ENCODE results near the gene SPEN.

SPEN gene

GRCh38 chr1:15948091-15948591, 100.6 kb downstream of the SPEN start:
- no peak for DNase-seq (ENCODE audit: low read depth)
- no peak overlapping the region for H3K4me3 ChIP-seq (ENCODE audit: control insufficient read depth, low read depth, low read length)
- TF ChIP-seq CTCF (conservative IDR thresholded peaks at IDR 0.05; ENCODE audit: control insufficient read depth, insufficient read depth, low read depth, low read length) = no peak

DNA sequence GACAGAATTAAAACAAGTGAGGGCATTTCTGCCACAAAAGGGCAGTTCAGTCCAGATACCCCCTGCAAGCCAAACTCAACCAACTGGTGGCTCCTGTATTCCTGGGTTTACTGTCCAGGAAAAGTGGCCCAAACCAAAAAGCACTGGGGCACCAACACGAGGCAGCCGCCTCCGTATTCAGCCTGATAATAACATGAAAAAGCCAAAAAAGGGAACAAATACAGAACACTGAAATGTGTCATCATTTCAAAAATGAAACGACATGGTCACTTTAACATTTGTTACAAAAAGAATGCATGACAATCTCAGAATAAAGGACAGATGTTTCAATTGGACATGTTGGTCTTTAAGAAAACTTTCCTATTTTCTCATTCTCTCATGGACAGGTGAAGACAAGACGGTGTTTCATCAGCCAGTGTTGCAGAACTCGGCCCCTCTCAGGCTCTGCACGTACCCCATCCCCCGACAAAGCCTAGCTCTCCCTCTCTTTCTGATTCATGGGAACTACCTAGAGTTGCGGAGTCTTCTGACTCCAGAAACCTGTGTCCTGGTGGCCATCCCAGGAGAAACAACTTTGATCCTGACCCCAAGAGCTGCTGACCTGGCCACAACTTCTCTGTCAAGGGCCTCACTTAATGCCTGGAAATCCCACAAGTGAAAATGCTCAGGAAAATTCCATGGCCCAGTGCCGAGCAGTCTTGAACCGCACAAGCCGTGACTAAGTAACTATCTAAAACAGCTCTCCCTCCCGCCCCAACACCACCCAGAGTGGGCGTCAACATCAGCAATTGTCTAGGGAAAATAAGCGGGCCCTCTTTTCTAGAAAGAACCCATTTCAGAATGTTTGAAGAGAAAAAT, 101.3 kb downstream of the SPEN start:
- DNase-seq (ENCODE audit: low read depth) = peak; percentile 97
- H3K4me3 ChIP-seq (ENCODE audit: control insufficient read depth, low read depth, low read length) = peak overlapping the region; percentile 29
- TF ChIP-seq CTCF (conservative IDR thresholded peaks at IDR 0.05; ENCODE audit: control insufficient read depth, insufficient read depth, low read depth, low read length) = no peak

- TF ChIP-seq CTCF (conservative IDR thresholded peaks at IDR 0.05; ENCODE audit: control insufficient read depth, insufficient read depth, low read depth, low read length) = no peak
- H3K4me3 ChIP-seq (ENCODE audit: control insufficient read depth, low read depth, low read length) = peak overlapping the region; percentile 29
- DNase-seq (ENCODE audit: low read depth) = peak; percentile 97
These were observed 102.1 kb downstream of the SPEN start for GRCh38 chr1:15949453-15950245.

GRCh38 chr1:15950302-15950701, 102.8 kb downstream of the SPEN start:
- DNase-seq (ENCODE audit: low read depth) = no peak
- no peak for TF ChIP-seq CTCF (conservative IDR thresholded peaks at IDR 0.05; ENCODE audit: control insufficient read depth, insufficient read depth, low read depth, low read length)
- H3K4me3 ChIP-seq (ENCODE audit: control insufficient read depth, low read depth, low read length) = no peak overlapping the region

GRCh38 chr1:15950763-15951295, 103.3 kb downstream of the SPEN start:
- DNase-seq (ENCODE audit: low read depth) = peak; percentile 51
- TF ChIP-seq CTCF (conservative IDR thresholded peaks at IDR 0.05; ENCODE audit: control insufficient read depth, insufficient read depth, low read depth, low read length) = no peak
- no peak overlapping the region for H3K4me3 ChIP-seq (ENCODE audit: control insufficient read depth, low read depth, low read length)

- no peak overlapping the region for H3K4me3 ChIP-seq (ENCODE audit: control insufficient read depth, low read depth, low read length)
- no peak for TF ChIP-seq CTCF (conservative IDR thresholded peaks at IDR 0.05; ENCODE audit: control insufficient read depth, insufficient read depth, low read depth, low read length)
- DNase-seq (ENCODE audit: low read depth) = no peak
These were observed 104.0 kb downstream of the SPEN start for GRCh38 chr1:15951341-15952153.
